WTC11 (cell line): ENCODE measurements around the gene NDUFA3. TPM values are rescaled to one million over a fixed set of nuclear protein-coding genes. Genes with fewer than 3 reads are reported as not detected.

ENCODE experiments used
- ATAC-seq: fragments of 200-7000 bp; cut with Tn5 transposase; 2 replicates; pipeline ENCODE4 v1.10.0; 2021; ENCODE audit warnings: mild to moderate bottlenecking, moderate library complexity
- CTCF ChIA-PET: fragments of 300-600 bp; sonication (Branson Sonifier 250); formaldehyde crosslinking; loops from one replicate; lab custom pipeline; 2021; ENCODE audit warnings: antibody characterized with exemption; lab: Charles Lee
- POLR2A ChIA-PET: fragments of 350-600 bp; sonication (Branson Sonifier 250); formaldehyde crosslinking; loops from one replicate; lab custom pipeline; 2021; ENCODE audit warnings: antibody characterized with exemption; lab: Charles Lee
- DNase-seq: peaks from one replicate; pipeline ENCODE4 v3.0.0; 2021; ENCODE audit warnings: low spot score
- H3K27ac Mint-ChIP-seq: 2 replicates; pipeline ENCODE4 v1.8.0; 2021; ENCODE audit warnings: mixed read lengths
- H3K27me3 Mint-ChIP-seq: 2 replicates; pipeline ENCODE4 v1.8.0; 2021; ENCODE audit warnings: low read depth, mild to moderate bottlenecking, moderate library complexity, mixed read lengths
- H3K36me3 Mint-ChIP-seq: 2 replicates; pipeline ENCODE4 v1.8.0; 2021; ENCODE audit warnings: mixed read lengths
- H3K4me1 Mint-ChIP-seq: 2 replicates; pipeline ENCODE4 v1.8.0; 2022; ENCODE audit warnings: mixed read lengths
- H3K4me3 Mint-ChIP-seq: 2 replicates; pipeline ENCODE4 v1.8.0; 2021; ENCODE audit warnings: mild to moderate bottlenecking, moderate library complexity, mixed read lengths
- H3K9me3 Mint-ChIP-seq: 2 replicates; pipeline ENCODE4 v1.8.0; 2021; ENCODE audit warnings: mixed read lengths
- ERG ChIP-seq: fragments of 250-450 bp; sonication (Bioruptor Pico); IDR thresholded peaks from 2 replicates; pipeline ENCODE4 v1.8.0; 2021; ENCODE audit warnings: mild to moderate bottlenecking
- ESRRA ChIP-seq: sonication (generic); formaldehyde crosslinking; IDR thresholded peaks from 2 replicates; pipeline ENCODE4 v1.8.1; 2022; ENCODE audit warnings: mild to moderate bottlenecking, missing genetic modification reagents, borderline replicate concordance
- FOXJ3 ChIP-seq: sonication (generic); formaldehyde crosslinking; IDR thresholded peaks from 2 replicates; pipeline ENCODE4 v1.9.0; 2021; ENCODE audit warnings: missing genetic modification reagents, mild to moderate bottlenecking, borderline replicate concordance
- FOXP4 ChIP-seq: sonication (generic); formaldehyde crosslinking; IDR thresholded peaks from 2 replicates; pipeline ENCODE4 v1.8.0; 2022; ENCODE audit warnings: mild to moderate bottlenecking, missing genetic modification reagents
- GABPB1 ChIP-seq: sonication (generic); formaldehyde crosslinking; IDR thresholded peaks from 2 replicates; pipeline ENCODE4 v1.8.1; 2023; ENCODE audit warnings: mild to moderate bottlenecking, missing genetic modification reagents
- JAZF1 ChIP-seq: fragments of 250-450 bp; sonication (Bioruptor Pico); IDR thresholded peaks from 2 replicates; pipeline ENCODE4 v1.9.0; 2021; ENCODE audit warnings: moderate library complexity, mild to moderate bottlenecking, inconsistent platforms
- NR2C2 ChIP-seq: sonication (generic); formaldehyde crosslinking; IDR thresholded peaks from 2 replicates; pipeline ENCODE4 v1.8.0; 2022; ENCODE audit warnings: mild to moderate bottlenecking, missing genetic modification reagents
- RORB ChIP-seq: fragments of 250-450 bp; sonication (Bioruptor Pico); IDR thresholded peaks from 2 replicates; pipeline ENCODE4 v1.9.0; 2021; ENCODE audit warnings: mild to moderate bottlenecking
- TCF7 ChIP-seq: sonication (generic); formaldehyde crosslinking; IDR thresholded peaks from 2 replicates; pipeline ENCODE4 v1.8.0; 2022; ENCODE audit warnings: mild to moderate bottlenecking, low read depth, missing genetic modification reagents, moderate library complexity
- ZNF138 ChIP-seq: sonication (generic); formaldehyde crosslinking; conservative IDR thresholded peaks from 2 replicates; pipeline ENCODE4 v1.8.1; 2022; ENCODE audit warnings: mild to moderate bottlenecking, moderate library complexity, missing genetic modification reagents
- ZNF232 ChIP-seq: sonication (generic); formaldehyde crosslinking; IDR thresholded peaks from 2 replicates; pipeline ENCODE4 v1.8.0; 2022; ENCODE audit warnings: mild to moderate bottlenecking, missing genetic modification reagents
- ZNF263 ChIP-seq: sonication (generic); formaldehyde crosslinking; IDR thresholded peaks from 2 replicates; pipeline ENCODE4 v1.8.1; 2022; ENCODE audit warnings: low read depth, mild to moderate bottlenecking, moderate library complexity, missing genetic modification reagents
- ZNF425 ChIP-seq: fragments of 250-450 bp; sonication (Bioruptor Pico); conservative IDR thresholded peaks from 2 replicates; pipeline ENCODE4 v1.9.0; 2021; ENCODE audit warnings: mild to moderate bottlenecking
- ZSCAN18 ChIP-seq: fragments of 250-450 bp; sonication (Bioruptor Pico); IDR thresholded peaks from 2 replicates; pipeline ENCODE4 v2.1.2; 2022; ENCODE audit warnings: mild to moderate bottlenecking, moderate library complexity
- total RNA-seq: library from RNA; stranded (reverse); gene quantifications from 3 replicates; pipeline ENCODE4 v1.2.3, GENCODE V29; 2021
- TF ChIP-seq, protein P1 (sequence below): sonication (generic); formaldehyde crosslinking; IDR thresholded peaks from 2 replicates; pipeline ENCODE4 v1.8.1; 2023; ENCODE audit warnings: mild to moderate bottlenecking, missing genetic modification reagents, moderate library complexity
- TF ChIP-seq, protein P2 (sequence below): sonication (generic); formaldehyde crosslinking; IDR thresholded peaks from 2 replicates; pipeline ENCODE4 v1.8.0; 2022; ENCODE audit warnings: missing genetic modification reagents

Gene NDUFA3
- total RNA-seq, 1 experiment from 2014 or later, result 181 TPM

- no peak overlapping the region for H3K27ac Mint-ChIP-seq
- H3K4me3 Mint-ChIP-seq, result no peak overlapping the region
- H3K36me3 Mint-ChIP-seq, result peaks cover 51% of the 10 kb centered on the region
- TF ChIP-seq JAZF1 (CRISPR knock-in tag) (no peak), GABPB1 (CRISPR knock-in tag) (no peak), FOXP4 (CRISPR knock-in tag) (no peak), ZSCAN18 (no peak), ESRRA (no peak), NR2C2 (CRISPR knock-in tag) (no peak), FOXJ3 (CRISPR knock-in tag) (no peak), RORB (CRISPR knock-in tag) (no peak), ZNF263 (CRISPR knock-in tag) (no peak), ZNF138 (CRISPR knock-in tag) (no peak), TCF7 (CRISPR knock-in tag) (no peak), ZNF425 (no peak), ZNF232 (CRISPR knock-in tag) (no peak), ERG (CRISPR knock-in tag) (no peak)
- TF ChIP-seq, protein P1, sequence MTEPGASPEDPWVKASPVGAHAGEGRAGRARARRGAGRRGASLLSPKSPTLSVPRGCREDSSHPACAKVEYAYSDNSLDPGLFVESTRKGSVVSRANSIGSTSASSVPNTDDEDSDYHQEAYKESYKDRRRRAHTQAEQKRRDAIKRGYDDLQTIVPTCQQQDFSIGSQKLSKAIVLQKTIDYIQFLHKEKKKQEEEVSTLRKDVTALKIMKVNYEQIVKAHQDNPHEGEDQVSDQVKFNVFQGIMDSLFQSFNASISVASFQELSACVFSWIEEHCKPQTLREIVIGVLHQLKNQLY (CRISPR knock-in tag), result no peak
- TF ChIP-seq, protein P2, sequence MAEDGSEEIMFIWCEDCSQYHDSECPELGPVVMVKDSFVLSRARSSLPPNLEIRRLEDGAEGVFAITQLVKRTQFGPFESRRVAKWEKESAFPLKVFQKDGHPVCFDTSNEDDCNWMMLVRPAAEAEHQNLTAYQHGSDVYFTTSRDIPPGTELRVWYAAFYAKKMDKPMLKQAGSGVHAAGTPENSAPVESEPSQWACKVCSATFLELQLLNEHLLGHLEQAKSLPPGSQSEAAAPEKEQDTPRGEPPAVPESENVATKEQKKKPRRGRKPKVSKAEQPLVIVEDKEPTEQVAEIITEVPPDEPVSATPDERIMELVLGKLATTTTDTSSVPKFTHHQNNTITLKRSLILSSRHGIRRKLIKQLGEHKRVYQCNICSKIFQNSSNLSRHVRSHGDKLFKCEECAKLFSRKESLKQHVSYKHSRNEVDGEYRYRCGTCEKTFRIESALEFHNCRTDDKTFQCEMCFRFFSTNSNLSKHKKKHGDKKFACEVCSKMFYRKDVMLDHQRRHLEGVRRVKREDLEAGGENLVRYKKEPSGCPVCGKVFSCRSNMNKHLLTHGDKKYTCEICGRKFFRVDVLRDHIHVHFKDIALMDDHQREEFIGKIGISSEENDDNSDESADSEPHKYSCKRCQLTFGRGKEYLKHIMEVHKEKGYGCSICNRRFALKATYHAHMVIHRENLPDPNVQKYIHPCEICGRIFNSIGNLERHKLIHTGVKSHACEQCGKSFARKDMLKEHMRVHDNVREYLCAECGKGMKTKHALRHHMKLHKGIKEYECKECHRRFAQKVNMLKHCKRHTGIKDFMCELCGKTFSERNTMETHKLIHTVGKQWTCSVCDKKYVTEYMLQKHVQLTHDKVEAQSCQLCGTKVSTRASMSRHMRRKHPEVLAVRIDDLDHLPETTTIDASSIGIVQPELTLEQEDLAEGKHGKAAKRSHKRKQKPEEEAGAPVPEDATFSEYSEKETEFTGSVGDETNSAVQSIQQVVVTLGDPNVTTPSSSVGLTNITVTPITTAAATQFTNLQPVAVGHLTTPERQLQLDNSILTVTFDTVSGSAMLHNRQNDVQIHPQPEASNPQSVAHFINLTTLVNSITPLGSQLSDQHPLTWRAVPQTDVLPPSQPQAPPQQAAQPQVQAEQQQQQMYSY, result no peak
- no peaks in the 10 kb centered on the region for H3K27me3 Mint-ChIP-seq
- ChIA-PET CTCF (interaction anchor here (1.7 kb wide), 1 partner anchor 80 kb away, joined by 5 read pairs; no protein-coding TSS in a partner anchor), POLR2A (no interaction called here)
- ATAC-seq, result no peak
- peaks cover 7% of the 10 kb centered on the region for H3K4me1 Mint-ChIP-seq
- DNase-seq, result no peak
- no peaks in the 10 kb centered on the region for H3K9me3 Mint-ChIP-seq
Observed at GRCh38 chr19:54109651-54110050, 7.0 kb downstream of the NDUFA3 start.
